CD4-positive, alpha-beta T cell treated with Interleukin-21 for 1 hour (primary cell): ENCODE data around the gene TOMM5.

ENCODE experiments used
- DNase-seq: peaks from one replicate; pipeline ENCODE4 v3.0.0-alpha.2; 2020

The TOMM5 gene

DNA sequence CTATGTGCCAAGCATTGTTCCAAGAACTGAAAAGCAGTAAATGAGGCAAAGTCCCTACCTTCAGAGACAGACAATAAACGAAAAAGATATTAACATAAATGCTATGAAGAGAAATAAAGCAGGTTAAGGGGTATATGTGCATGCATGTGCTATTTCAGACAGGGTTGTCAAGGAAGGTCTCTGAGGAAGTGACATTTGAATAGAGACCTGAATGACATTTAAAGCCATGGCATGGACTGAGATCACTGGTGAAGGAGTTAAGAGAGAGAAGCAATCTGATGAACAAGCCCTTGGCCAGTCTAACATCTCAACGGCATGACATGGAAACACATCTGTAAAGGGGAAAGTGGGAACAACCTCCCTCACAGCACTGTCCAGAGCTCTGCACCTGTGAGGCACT is 30.7 kb downstream of the TOMM5 start:
- no peak for DNase-seq

- no peak for DNase-seq
These were observed 32.4 kb downstream of the TOMM5 start for GRCh38 chr9:37559855-37560592.

GRCh38 chr9:37559125-37559524 is 33.3 kb downstream of the TOMM5 start:
- DNase-seq, result no peak

- no peak for DNase-seq
These were observed 36.6 kb downstream of the TOMM5 start for GRCh38 chr9:37555786-37556185.

DNA sequence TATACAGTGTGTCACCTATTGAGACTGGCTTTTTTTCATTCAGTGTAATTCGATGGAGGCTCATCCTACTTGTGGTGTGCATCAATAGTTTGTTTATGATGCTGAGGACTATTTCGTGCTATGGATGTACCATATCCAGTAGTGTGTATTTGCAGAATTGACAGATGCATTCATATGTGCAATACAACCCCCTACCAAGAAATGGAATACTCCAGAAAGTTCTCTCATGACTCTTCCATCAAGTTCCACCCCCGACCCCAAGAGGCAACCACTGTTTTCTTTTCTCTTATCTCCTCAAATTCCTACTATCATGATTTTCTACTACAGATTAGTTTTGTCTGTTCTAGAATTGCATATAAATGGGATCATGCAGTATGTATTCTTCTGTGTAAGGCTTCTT is 38.1 kb downstream of the TOMM5 start:
- no peak for DNase-seq

GRCh38 chr9:37551888-37552287 is 40.5 kb downstream of the TOMM5 start:
- DNase-seq, result no peak

DNA sequence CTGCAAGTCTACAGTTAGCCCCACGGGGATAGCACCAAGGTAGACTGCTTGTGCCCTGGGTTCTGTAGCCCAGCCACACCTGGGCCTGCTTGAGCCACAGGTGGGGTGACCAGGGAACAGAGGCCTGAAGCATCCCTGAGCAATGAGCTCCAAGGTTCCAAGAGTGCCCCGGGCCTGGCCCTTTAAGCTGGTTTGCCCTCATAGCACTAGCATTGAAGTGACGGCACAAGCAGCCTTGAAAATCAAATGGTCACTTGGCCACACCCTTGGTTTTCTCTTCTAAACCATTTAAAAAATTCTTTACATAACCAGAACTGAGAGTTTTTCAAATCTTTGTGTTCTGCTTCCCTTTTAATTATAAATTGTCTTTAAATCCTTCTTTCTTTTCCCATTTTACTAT is 40.9 kb downstream of the TOMM5 start:
- no peak for DNase-seq

DNA sequence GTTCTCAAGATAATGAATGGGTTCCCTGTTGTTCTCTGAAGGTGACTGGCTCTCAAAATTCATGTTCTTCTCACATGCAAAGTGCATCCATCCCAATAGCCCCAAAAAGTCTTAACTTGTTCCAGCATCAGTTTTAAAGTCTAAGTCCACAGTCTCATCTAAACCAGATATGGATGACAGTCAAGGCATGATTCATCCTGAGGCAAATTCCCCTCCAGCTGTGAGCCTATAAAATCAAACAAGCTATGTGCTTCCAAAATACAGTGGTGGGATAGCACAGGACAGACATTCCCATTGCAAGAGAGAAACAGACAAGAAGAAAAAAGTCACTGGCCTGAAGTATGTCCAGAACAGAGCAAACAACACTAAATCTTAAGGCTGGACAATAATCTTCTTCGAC is 41.6 kb downstream of the TOMM5 start:
- DNase-seq, result no peak

GRCh38 chr9:37549527-37549926 is 42.9 kb downstream of the TOMM5 start:
- DNase-seq, result no peak

GRCh38 chr9:37547328-37547878 is 45.0 kb downstream of the TOMM5 start:
- no peak for DNase-seq

DNA sequence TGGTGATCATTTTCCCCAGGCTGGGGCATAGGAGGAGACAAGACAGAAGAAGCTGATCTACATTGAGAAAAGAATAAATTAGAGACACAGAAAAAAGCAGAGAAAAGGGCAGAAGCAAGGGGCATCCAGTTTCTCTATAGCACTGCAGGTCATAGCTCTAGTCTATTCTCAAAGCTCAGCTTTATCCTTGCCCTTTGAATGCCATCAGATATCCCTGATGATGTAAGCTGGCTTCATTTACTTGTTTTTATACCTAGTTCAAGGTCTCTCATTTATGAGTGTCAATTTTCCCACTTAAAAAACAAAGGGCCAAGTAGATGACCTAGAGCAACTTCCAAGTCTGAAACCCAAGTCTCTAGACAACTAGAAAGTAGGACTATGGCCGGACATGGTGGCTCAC is 48.9 kb downstream of the TOMM5 start:
- DNase-seq, result no peak

- DNase-seq, result no peak
These were observed 49.5 kb downstream of the TOMM5 start for GRCh38 chr9:37542895-37543294.

GRCh38 chr9:37542488-37542887 is 49.9 kb downstream of the TOMM5 start:
- DNase-seq, result no peak

GRCh38 chr9:37541465-37541864 is 50.9 kb downstream of the TOMM5 start:
- DNase-seq, result no peak

GRCh38 chr9:37540634-37541033 is 51.8 kb downstream of the TOMM5 start:
- DNase-seq, result no peak

- DNase-seq, result no peak
These were observed 52.8 kb downstream of the TOMM5 start for GRCh38 chr9:37539634-37540033.
